ENCODE data around the gene GFPT1. TPM values are rescaled to one million over a fixed set of nuclear protein-coding genes. Genes with fewer than 3 reads are reported as not detected.

The GFPT1 gene
- total and polyA plus RNA-seq, 9 of the 15 experiments (the other 6 are each of a cell fraction or from before 2014, with no cell fraction given), result 6.6 to 38.3 (median 15.9) TPM

GRCh38 chr2:69395866-69396265 lies 8.8 kb upstream of the GFPT1 start:
- TF ChIP-seq ARHGAP35 (IDR thresholded peaks at IDR 0.05; ENCODE audit: partially characterized antibody) (no peak), CGGBP1 (CRISPR knock-in tag; IDR thresholded peaks at IDR 0.05) (no peak), DPF2 (IDR thresholded peaks at IDR 0.05) (no peak), ARID3B (CRISPR knock-in tag; IDR thresholded peaks at IDR 0.05; ENCODE audit: borderline replicate concordance) (no peak), ZNF449 (CRISPR knock-in tag; IDR thresholded peaks at IDR 0.05) (no peak), MLX (CRISPR knock-in tag; conservative IDR thresholded peaks at IDR 0.05) (no peak)
- Histone ChIP-seq H3K4me2 (ENCODE audit: insufficient read depth, low read length) (no peak overlapping the region), H4K20me1 (replicated peaks; ENCODE audit: control insufficient read depth, insufficient read depth, low read length) (no peaks in the 10 kb centered on the region), H3K27me3 (ENCODE audit: control insufficient read depth in 2 of 2, insufficient read depth in 2 of 2, low read length in 2 of 2) (no peaks in the 10 kb centered on the region), H3K9ac (ENCODE audit: insufficient read depth in 1 of 2, low read depth in 2 of 2, low read length in 2 of 2) (no peak overlapping the region), H3K4me3 (no peak overlapping the region), H3K4me1 (replicated peaks in 1 of 2; ENCODE audit: control insufficient read depth in 2 of 2, insufficient read depth in 2 of 2, low read length in 2 of 2) (no peaks in the 10 kb centered on the region; a peak in 2 of 5 replicates), H3K36me3 (ENCODE audit: control insufficient read depth, insufficient read depth, low read length) (peaks cover 16% of the 10 kb centered on the region), H2AFZ (ENCODE audit: low read depth, low read length) (no peak overlapping the region), H3K27ac (ENCODE audit: extremely low read depth, low read depth, low read length) (no peak overlapping the region), H3K79me2 (ENCODE audit: control insufficient read depth, insufficient read depth, low read length) (no peaks in the 10 kb centered on the region), H3K9me1 (ENCODE audit: control insufficient read depth, insufficient read depth, low read length) (no peaks in the 10 kb centered on the region), H3K9me3 (replicated peaks; ENCODE audit: control insufficient read depth, insufficient read depth, low read depth, low read length) (no peaks in the 10 kb centered on the region)
- 41% methylated on average over 1 of the region's 1 CpG for WGBS (ENCODE audit: insufficient coverage, low coverage, missing lambda C conversion rate)
- ChIA-PET POLR2A (interaction anchor here (0.6 kb wide), 1 partner anchor 11 kb away, joined by 3 read pairs; no protein-coding TSS in a partner anchor), CTCF (ENCODE audit: low intra/inter-chr PET ratio) (no interaction called here)
- FAIRE-seq (no peak), DNase-seq (ENCODE audit: extremely low read depth in 1 of 4, low spot score in 3 of 4) (no peak), ATAC-seq (no peak)
- in situ Hi-C loops (cut with MboI), result no loop called here
- intact Hi-C loops (cut with micrococcal nuclease), result no loop called here
- no TSS peak for BruUV-seq (replicated peaks)
